SH-SY5Y (cell line): ENCODE measurements around the gene B3GALNT2.

Source experiments
- GATA2 ChIP-seq: IDR thresholded peaks from 2 replicates; pipeline ENCODE4 v1.6.1; 2011; ENCODE audit warnings: mild to moderate bottlenecking, low read depth, low read length
- GATA3 ChIP-seq: IDR thresholded peaks from 2 replicates; pipeline ENCODE4 v1.6.1; 2011; ENCODE audit warnings: low read depth, mild to moderate bottlenecking, low read length, moderate library complexity

DNA sequence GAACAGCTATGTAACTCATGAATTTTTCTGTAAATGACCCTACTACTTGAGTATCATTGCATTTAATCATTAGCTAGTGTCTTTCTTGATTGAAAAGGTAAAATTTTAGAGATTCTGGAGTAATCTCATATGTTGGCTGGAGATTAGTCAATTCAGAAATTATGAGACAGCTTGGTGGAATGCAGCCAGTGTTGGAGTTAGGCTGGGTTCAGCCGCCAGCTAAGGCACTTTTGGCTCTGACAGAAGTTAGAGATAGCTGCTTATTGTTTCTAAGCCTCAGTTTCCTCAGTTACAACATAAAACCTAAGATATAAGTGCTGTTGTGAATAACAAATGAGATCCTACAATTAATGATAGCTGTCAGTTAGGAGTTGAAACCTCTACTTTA lies 87.6 kb downstream of the B3GALNT2 start:
- no peak for TF ChIP-seq GATA2
- no peak for TF ChIP-seq GATA3
